GOT3 (cell line): ENCODE results near the gene AGAP1.

ENCODE experiments used
- DNase-seq: peaks from one replicate; lab custom pipeline; 2025; ENCODE audit warnings: mixed read lengths; lab: John Stamatoyannopoulos, UW

Gene AGAP1

DNA sequence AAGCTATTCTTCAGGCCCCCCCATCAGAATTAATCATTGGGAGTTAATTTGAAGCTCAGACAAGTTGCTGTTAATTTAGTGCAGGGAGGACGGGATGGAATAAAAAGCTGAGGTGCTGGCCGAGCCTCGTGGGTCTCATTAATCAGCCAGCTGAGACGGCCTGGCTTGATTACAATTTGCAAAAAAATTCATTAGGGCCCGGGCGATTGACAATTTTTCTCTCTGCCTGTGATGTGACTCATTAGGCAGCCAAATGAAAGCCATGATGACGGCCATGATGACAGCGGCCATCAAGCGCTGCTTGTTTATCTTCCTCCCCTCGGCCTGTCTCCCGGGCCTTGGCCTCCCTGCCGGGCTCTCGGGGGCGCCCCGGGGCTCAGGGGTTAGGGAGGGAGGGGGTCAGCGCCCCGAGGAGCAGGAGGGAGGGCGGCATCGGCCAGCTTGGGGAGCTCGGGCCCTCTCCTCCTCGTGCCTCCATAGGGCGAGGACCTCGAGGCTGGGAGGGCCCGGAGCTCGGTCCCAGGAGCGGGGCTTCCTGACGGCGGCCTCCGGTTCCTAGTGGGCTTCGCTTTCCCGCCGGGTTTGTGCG, 669.1 kb downstream of the AGAP1 start:
- DNase-seq = no peak

DNA sequence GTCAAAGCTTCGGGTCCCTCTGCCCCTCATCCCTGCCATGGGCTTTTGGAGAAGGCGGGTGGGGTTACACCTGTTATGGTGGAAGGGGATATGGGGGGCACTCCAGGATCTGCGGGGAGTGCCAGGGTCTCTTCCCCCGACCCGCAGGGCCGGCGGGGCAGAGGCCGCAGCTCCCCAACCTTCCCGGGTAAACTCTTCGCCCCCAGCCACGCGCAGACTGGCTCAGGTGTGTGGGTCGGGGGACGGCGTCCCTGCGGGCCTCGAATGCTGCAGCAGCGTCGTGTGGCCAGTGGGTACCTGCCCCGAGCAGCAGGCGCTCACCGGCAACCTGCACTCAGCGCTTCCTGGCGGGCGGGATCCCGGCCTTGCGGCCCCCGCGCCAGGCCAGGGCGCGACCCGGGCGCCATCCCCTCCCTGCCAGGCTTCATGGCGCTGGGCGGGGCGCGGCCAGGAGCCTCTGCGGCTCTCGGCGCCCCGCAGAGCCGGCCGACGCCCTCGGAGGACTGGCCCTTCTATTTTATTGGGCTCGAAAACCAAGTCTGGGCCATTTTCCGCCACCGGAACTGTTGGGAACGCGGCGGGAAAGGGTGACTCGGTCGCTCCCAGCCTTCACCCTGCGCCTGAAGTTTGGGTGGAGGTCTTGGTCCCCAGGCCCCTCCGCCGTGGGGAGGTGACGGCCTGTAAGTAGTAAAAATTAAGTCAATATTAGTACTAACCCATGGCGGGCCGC, 669.8 kb downstream of the AGAP1 start:
- DNase-seq = no peak

DNA sequence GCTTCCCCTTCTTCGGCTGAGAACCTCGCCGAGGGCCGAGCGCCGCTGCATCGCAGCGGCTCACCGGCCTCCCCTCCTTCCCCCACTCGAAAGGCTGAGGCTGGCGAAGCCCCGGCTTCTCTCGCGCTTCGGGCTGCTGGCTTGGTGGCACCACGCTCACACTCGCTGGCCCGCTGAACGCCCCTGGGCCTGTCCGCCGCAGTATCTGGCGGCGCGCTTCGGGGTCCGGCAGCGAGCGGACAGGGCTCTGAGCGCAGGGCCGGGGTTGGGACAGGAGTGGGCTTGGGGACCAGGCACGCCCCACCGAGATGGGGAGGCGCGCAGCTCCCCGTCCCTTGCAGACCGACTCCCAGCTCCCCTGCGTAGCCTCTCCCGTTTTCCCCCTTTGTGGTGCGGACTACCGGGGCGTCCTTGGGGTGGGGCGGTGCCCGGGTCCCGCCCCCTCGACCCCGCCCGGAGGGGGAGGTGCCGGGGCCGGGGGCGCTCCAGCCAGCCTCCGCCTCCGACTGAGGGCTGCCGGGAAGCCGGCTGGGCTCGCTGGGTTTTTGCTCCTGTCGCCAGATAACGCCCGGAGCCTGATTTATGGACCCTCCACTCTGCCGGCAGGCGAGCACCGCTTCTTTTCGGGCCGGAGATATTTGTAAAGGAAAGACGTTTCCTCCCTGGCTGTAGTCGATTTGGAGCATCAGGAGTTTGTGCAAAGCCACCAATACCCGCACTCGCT, 670.5 kb downstream of the AGAP1 start:
- no peak for DNase-seq

DNA sequence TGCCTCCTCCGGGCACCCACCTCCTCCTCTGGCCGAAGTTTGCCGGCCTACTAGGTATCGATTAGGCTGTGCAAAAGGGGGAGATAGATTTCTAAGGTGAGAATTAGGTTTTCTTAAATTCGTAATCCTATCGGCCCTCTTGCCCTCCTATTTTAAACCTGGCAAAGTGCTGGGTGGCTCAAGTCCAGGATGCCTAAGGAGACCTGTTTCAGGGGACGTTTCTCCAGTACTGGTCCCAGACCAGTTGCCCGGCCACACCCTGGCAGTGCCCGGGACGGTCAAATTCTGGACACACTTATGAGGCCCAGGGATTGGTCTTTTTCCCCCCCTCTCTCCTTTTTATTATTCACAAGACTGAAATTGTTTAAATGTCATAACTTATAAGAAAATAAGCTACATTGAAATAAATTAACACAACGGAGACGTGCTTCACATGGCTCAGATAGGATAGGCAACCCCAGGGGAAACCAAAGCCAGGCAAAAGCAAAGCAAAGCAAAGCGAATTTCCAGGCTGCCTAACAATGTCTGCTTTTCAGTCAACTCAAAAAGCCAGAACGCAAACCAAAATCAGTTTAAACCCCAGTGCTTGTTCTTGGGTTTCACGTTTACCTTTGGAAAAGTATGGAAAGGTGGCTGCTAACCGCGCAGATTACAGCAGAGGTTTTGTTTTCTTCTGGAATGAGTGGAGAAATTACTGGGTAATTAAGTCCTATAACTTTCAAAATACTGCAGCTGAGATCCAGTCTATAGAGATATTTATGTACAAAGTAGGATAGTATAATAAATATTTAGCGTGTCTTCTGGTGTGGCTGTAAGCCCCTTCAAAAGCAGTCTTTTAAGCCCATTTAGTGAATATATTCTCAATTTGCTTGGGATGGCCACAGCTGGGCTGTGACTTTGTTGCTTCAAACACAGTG, 671.3 kb downstream of the AGAP1 start:
- DNase-seq = no peak

DNA sequence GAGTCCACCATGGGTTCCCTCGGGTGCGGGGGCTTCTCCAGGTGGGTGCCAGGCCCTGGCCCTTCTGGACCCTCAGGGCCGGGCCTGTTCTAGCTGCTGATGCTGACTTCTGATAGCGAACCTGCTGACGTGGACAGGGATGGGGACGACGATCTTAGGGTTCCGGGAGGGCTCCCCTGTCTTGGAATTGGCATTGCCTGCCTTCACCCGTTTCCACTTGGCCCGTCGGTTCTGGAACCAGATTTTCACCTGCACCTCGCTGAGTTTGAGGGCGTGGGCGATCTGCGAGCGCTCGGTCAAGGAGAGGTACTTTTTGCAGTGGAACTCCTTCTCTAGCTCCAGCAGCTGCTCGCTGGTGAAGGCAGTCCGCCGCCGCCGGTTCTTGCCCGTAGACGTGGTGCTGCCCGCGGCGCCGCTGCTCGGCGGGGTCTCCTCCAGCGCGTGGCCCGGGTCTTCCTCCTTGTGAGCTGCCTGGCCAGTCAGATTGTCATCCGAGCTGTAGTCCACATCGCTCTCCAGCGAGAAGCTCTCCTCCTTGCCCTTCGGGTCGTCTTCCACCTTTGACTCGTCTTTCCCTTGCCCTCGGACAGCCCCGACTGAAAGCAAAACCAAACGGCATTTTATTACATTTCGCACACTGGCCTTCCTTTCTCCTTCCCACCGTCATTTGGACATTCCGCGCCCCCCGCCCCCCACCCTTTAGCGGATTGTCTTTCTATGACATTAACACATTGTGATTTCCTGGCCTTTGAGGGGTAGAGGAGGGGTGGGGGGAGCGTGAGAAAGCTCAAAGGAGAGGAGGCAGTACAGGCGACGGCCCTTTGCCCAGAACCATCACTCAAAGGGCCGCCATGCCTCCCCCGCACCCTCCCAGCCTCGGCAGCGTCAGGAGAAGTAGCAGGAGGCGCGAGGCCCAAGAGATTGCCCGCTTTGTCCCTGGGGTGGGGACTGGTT, 672.3 kb downstream of the AGAP1 start:
- no peak for DNase-seq

DNA sequence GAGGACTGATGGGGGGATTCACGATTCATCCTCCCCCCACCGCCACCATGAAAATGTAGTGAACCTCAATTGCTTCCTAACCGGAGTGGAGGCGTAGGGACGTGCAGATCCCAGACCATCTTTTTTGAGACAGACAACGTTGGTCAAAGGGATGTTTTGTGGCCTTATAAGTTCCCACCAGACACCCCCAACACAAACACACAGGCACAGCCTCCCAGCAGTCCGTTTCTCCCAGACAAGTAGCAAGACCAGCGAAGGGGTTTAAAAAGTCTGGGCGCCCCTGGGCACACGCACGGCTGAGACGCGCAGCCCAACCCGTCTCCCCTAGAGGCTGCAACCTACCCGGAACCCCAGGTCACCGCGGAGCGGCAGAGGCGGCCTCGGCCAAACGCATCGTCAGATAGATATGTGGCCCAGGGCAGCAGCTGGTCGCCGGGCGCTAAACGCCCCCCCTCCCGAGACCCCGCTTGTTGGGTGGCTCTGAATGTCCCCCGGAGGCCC, 673.0 kb downstream of the AGAP1 start:
- no peak for DNase-seq

DNA sequence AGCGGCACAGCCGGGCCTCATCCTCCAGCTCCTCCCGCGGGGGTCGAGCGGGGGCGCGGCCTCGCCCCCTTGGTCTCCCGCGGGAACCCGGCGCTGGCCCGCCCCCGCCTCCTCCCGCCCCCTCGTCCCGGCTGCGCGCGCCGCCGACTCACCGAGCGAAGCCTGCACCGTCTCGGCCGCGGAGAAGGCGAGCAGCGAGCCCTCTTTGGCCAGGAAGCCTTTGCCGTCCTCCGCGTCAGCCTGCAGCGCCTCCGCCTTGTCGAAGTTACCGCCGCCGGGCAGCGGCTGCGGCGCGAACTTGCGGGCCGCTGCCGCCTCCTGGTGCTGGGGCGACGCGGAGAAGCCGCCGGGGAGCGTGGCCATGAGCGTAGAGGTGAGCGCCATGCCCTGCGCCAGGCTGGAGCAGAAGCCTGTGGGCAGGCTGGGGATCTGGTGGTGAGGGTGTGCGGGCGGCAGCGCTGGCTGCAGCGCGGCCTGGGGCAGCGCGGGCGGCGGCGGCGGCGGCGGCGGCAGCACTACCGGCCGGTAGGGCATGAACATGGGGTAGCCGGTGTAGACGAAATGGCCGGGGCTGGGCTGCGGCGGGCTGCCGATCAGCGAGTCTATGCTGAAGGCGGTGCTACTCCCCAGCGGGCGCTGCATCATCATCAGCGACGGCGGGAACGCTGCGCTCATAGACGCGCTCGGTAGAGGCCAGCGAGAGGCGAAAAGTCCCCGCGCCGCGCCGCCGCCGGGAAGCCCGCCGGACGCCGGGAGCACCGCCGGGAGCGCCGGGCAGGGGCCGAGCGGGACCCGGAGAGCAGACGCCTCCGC, 673.7 kb downstream of the AGAP1 start:
- no peak for DNase-seq

DNA sequence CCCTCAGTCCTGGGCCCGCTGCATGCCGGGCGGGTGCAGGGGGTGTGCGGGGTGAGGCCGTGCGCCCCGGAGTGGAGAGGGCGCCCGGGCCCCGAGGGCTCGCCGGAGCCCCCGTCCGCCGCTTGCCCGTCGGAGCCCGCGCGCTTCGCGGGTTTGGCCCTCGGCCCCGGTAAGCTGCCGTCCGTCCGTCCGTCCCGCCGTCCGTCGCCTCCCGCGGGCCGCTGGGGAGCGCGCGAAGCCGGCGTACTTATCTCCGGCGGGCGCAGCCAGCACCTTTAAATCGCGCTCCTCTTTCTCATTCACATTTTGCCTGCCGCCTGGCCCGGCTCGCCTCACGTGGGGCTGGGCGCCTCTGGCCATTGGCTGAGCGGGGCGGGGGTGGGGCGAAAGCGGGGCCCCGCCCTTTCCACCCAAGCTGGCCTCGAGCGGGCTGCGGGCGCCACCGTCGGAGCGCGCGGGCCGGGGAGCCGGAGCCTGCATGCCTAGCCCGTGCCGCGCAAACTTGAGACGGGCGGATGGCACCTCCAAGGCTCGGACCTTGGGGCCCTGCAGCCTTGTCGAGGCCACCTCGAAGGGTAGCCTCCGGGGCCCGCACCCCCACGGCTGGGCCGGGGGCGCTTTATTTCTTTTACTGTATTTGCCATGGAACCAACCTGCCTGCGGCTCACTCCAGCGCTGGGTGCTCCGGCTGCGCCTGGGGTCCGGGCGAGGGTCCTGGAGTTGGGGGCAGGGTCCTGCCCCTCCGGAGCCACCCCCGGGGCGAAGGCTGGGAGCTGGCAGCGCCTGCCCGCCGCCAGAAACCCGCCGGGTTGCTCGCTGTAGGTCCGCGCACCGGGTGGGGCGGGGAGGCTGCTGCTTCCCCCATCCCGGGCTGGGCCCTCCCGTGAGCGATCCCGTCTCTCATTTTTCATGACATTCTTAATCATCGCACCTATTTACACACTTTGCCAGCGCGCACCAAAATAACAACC, 674.6 kb downstream of the AGAP1 start, which contains the start of gene GBX2:
Gene GBX2, minus strand, starts transcription at position 277 of the 971 bp plus-strand sequence. CDS start 415 bp downstream, outside the sequence.
- DNase-seq = no peak

DNA sequence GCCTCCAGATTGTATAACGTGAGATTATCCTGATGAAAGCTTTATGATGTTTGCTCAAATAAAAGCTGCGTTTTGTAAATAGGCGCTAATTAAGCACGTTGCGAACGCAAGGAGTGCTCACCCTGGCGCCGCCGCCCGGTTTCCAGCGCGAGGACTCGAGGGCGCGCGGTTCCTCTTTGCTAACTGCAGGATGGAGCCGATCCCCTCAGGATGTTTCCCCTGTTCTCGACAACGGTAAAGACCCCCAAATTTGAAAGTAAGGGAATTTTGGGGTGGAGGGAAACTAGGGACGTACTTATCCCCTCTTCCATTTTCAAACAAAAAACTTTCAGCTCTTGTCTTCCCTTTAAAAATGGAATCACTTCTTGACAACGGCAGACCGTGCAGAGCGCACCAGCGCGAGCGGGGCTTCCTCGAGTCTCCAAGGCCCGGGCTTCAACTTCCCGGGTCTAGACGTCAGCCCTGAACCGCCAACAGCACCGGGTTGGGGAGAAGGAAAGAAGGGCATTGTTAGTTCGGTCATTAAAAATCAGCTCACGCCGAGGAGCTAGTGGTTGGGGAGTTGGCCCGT, 675.4 kb downstream of the AGAP1 start:
- DNase-seq = no peak

DNA sequence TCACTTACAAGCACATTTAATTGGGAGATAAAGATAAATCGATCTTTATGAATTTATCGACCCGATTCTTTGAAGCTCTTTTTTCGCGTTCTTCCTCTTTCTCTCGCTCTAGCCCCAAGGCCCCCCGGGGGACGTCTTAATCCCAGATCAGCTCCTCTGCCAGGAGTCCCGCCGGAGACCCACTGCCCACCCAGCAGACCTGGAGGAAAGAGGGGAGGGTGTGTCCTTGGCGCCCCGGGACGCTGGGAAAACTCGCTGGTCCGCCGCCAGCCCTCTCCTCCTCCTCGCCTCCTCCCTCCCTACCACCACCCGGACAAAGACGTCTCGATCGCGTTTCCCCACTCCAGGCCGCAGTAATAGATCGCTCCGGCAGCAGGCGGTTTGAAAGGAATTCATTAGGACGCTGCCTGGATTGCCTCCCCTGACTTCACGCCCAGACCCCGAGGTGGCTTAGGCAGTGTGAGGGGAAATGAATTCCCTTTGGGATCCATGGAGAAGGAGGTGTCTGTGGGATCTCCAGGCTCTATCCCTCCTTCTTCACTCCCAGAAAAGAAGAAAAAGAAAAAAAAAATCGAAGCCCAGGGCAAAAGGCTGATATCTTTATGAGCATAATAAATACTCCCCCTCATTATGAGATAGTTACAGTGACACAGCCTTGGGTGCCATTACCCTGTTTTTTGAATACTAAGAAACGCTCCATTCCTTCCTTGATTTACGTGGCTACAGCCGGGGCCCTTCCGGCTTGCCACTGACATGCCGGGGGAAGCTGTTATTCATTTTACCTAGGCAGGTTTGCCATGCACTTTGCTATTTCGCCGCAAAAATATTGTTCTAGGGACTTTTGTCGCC, 676.1 kb downstream of the AGAP1 start:
- no peak for DNase-seq

DNA sequence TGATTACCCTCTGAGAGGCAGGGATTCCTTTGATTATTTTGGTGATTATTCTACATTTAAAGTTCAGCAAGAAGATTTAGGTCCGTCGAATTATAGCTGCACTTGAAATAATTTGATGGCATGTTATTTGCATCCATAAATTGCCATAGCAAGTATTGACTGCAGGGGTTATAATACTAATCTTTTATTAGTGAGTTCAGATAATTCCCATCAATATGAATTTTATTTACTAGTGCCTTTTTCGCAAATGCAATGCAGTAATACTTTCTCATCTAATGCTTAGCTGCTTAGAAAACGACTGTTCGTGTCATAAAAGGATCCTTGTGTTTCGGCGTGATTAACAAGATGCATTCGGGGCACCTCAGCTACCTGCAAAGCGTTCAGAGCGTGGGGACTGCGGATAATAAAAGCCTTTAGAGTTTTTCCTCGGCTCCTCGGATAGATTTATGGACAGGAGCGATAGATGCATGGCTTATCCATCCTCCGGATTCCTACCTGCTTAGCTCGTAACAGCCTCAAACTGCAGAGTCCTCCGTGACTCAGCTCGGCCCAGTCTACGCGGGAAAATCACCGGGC, 676.8 kb downstream of the AGAP1 start:
- DNase-seq = no peak

DNA sequence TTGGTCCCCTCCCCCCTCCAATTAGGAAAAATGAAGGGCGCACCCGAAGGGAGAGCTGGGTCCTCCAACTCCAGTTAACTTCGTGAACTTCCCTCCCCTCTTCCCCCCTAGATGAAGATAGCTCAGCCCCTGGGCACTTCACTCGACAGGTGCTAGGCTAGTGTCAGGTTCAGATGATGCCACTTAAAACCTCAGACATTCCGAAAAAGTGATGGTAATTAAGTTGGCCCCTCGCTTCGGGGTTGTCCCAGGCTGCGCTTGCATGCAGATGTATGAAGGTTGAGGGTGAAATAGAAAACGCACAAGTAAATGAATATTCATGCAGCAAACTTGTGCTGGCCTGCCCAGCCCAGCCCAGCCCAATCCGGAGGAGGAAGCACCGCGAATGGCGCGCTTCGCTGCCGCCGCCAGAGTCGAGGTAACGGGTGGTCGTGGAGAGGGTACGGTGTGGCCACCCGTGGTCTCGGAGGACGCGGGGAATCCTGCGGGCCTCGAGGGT, 677.4 kb downstream of the AGAP1 start:
- DNase-seq = no peak

DNA sequence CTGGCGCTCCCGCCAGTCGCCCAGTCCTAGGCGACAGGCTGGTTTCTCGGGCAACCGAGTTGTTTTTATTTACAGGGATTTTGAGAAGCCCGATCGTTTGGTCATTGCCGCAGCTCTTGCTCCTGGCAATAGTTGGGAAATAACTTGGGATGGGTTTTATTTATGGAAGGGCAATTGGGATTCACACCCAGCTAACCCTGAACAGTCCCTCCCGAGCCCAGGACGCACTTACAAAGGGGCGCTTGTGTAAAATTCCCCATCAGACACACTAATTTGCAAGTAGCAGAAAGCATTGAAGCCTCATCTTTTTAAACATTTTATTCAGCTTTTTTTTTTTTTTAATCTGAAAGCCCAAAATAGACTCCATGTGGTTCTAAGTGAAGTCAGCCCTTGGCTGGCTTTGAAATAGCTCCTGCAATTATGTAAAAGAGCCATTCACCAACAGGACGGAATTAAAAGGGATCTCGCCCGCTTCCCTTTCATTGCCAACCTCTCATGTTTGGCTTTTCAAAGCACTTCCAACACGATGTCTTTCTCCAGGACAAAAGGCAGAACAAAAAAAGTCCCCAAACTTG, 677.9 kb downstream of the AGAP1 start:
- DNase-seq = no peak

DNA sequence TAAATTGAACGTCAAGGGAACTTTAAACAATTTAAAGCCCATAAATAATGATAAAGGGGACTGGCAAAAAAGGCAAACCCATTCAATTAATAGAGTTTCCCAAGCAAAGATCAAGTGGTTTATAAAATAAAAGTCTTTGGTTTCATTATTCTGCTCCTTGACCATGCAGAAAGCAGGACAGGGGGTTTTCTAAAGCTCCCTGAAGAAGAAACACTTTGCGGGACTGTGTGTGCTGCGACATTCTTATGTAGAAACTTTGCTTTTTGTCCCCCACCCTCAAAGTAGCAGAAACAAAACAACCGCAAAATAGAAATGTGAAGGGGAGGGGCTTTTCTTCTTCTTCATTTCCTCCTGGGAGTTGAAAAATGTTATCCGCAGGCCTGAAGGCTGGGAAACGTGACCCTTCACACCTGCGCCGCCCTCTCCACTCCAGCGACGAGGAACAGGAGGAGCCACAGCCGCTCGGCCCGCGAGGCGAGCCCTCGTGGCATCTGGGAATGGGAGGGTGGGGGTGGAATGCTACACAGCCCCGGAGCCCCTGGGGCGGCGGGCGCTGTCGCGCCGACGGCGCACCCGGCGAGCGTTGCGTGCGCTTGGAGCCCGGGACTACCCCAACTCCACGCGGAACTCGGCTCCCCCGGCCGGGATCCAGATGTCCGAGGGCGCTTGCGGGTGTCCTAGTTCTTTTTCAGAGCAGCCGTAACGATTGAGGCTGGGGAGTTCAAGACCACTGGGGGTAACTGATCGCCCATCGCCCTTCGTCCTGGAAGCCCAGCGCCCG, 678.6 kb downstream of the AGAP1 start:
- no peak for DNase-seq

DNA sequence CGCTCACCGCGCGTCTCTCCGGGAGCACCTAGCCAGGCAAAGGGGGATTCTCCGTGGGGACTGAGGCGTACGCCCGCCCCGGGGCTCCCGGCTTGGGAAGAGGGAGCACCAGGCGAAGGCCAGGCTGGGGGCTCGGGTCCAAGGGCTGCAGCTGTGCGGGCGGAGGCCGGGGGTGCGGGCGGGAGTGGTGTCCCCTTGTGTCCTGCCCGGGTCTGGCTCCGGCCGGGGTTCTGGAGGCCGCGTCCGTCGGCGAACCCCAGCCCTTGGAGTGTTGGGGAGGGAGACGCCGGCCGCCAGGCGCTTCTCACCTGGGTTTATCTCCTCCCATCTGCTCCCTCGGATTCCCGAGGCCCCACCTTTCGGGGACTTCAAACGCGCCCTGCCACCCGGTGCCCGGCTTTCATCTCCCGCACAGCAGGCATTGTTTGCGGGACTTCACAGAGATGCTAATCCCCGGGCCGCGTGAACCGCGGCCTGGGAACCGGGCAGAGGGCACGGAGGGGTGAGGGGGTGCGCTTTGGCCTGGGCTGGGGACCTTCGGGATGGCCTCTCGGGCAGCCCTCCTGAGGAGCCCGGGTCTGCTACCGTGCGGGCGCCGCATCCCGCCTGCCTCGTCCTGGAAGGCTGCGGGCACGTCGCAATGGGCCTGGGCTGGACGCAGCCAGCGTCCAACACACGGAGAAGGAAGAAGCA, 679.3 kb downstream of the AGAP1 start:
- DNase-seq = no peak
